ENCODE measurements around the gene DFFA. TPM values are rescaled to one million over a fixed set of nuclear protein-coding genes. Genes with fewer than 3 reads are reported as not detected.

The DFFA gene
- polyA plus RNA-seq, 1 of the 3 experiments (the other 2 are of a cell fraction): 42.3 TPM

DNA sequence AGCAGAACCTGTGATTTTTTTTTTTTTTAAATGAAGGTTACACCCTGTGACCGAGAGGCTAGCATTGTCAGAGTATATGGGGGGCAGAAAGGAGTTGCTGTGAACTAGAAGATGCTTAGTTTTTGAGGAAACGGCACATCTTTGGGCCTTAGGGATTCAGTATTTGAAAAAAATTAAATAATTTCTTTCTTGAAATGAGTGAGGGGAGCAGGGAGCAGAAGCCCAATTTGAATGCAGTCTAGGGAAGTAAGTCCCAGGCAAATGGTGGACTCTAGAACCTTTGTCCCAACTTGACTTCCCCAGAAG is 45.3 kb upstream of the DFFA start:
- peaks cover 30 to 38% of the 10 kb centered on the region in 2 experiments; a peak in 3 of 4 replicates for H3K4me1 ChIP-seq (ENCODE audit: control insufficient read depth in 1 of 2, insufficient read depth in 2 of 2, low read depth in 1 of 2, low read length in 1 of 2)
- no peak overlapping the region for H3K4me3 ChIP-seq (ENCODE audit: low read depth in 2 of 2, low read length in 1 of 2)
- H3K79me2 ChIP-seq (ENCODE audit: insufficient read depth): peaks cover 60% of the 10 kb centered on the region
- no peaks in the 10 kb centered on the region for H3F3A ChIP-seq (replicated peaks; ENCODE audit: insufficient read depth)
- H3K36me3 ChIP-seq (replicated peaks in 1 of 2; ENCODE audit: control insufficient read depth in 1 of 2, insufficient read depth in 2 of 2, low read length in 1 of 2): no peaks in the 10 kb centered on the region
- DNase-seq: no peak
- no peak overlapping the region for H3K9ac ChIP-seq
- ChIA-PET POLR2A (no interaction called here), CTCF (interaction anchor here (0.7 to 3.0 kb wide), 4 partner anchors 10 to 704 kb away, joined by 3 to 9 read pairs (median 6); no protein-coding TSS in a partner anchor)
- H2AFZ ChIP-seq (ENCODE audit: low read depth): no peak overlapping the region
- H3K9me3 ChIP-seq: no peaks in the 10 kb centered on the region
- H3K9me2 ChIP-seq: no peaks in the 10 kb centered on the region
- no peaks in the 10 kb centered on the region; the same call in 1 of the 2 replicates for H4K20me1 ChIP-seq (ENCODE audit: insufficient read depth)
- H3K27me3 ChIP-seq (ENCODE audit: insufficient read depth): no peaks in the 10 kb centered on the region
- 98% methylated on average over 2 of the region's 2 CpGs for WGBS (ENCODE audit: low lambda C conversion rate)
- H3K4me2 ChIP-seq: no peak overlapping the region
- H3K27ac ChIP-seq (ENCODE audit: low read depth in 2 of 2, low read length in 1 of 2): no peak overlapping the region
- no peak for TF ChIP-seq YY1 (IDR thresholded peaks at IDR 0.05; ENCODE audit: low read depth)
- TF ChIP-seq TCF12 (IDR thresholded peaks at IDR 0.05): no peak
- no peak for TF ChIP-seq RAD21 (IDR thresholded peaks at IDR 0.05; ENCODE audit: low read length)
- no peak for TF ChIP-seq EZH2phosphoT487 (IDR thresholded peaks at IDR 0.05; ENCODE audit: borderline replicate concordance, low read depth)
- no peak for TF ChIP-seq POLR2AphosphoS5 (IDR thresholded peaks at IDR 0.05; ENCODE audit: low read depth, low read length)
- no peak for TF ChIP-seq RCOR1 (IDR thresholded peaks at IDR 0.05; ENCODE audit: low read length)
- no peak for TF ChIP-seq NRF1 (IDR thresholded peaks at IDR 0.05; ENCODE audit: low read depth, low read length)
- TF ChIP-seq FOSL2 (IDR thresholded peaks at IDR 0.05; ENCODE audit: borderline replicate concordance, low read depth): no peak

GRCh38 chr1:10516925-10517676 is 44.8 kb upstream of the DFFA start:
- POLR2A ChIA-PET: no interaction called here
- Histone ChIP-seq H2AFZ (ENCODE audit: low read depth) (no peak overlapping the region), H3K4me3 (ENCODE audit: low read depth in 2 of 2, low read length in 1 of 2) (no peak overlapping the region), H3K4me2 (no peak overlapping the region), H3K9me2 (no peaks in the 10 kb centered on the region), H3F3A (replicated peaks; ENCODE audit: insufficient read depth) (peaks cover under 1% of the 10 kb centered on the region), H3K4me1 (ENCODE audit: control insufficient read depth in 1 of 2, insufficient read depth in 2 of 2, low read depth in 1 of 2, low read length in 1 of 2) (peaks cover 28 to 37% of the 10 kb centered on the region in 2 experiments; a peak in 3 of 4 replicates), H3K27ac (ENCODE audit: low read depth in 2 of 2, low read length in 1 of 2) (no peak overlapping the region), H3K9me3 (no peaks in the 10 kb centered on the region), H3K27me3 (ENCODE audit: insufficient read depth) (no peaks in the 10 kb centered on the region), H3K9ac (no peak overlapping the region), H4K20me1 (ENCODE audit: insufficient read depth) (no peaks in the 10 kb centered on the region; the same call in 1 of the 2 replicates), H3K36me3 (replicated peaks in 1 of 2; ENCODE audit: control insufficient read depth in 1 of 2, insufficient read depth in 2 of 2, low read length in 1 of 2) (no peaks in the 10 kb centered on the region), H3K79me2 (ENCODE audit: insufficient read depth) (peaks cover 65% of the 10 kb centered on the region)
- 97% methylated on average over 8 of the region's 8 CpGs for WGBS (ENCODE audit: low lambda C conversion rate)
- CTCF ChIA-PET: interaction anchor here (0.7 to 3.0 kb wide), 6 partner anchors 10 to 705 kb away, joined by 3 to 9 read pairs (median 4); no protein-coding TSS in a partner anchor
- no peak for DNase-seq
- TF ChIP-seq PBX3 (IDR thresholded peaks at IDR 0.05) (no peak), TEAD4 (IDR thresholded peaks at IDR 0.05; ENCODE audit: borderline replicate concordance, insufficient read depth) (no peak), JUND (IDR thresholded peaks at IDR 0.05) (no peak), EZH2phosphoT487 (IDR thresholded peaks at IDR 0.05; ENCODE audit: borderline replicate concordance, low read depth) (no peak), RFX5 (IDR thresholded peaks at IDR 0.05; ENCODE audit: low read length) (no peak), SMC3 (IDR thresholded peaks at IDR 0.05; ENCODE audit: low read depth, low read length) (no peak), TAF1 (IDR thresholded peaks at IDR 0.05; ENCODE audit: borderline replicate concordance, low read depth, low read length) (no peak), GATA2 (CRISPR knock-in tag; IDR thresholded peaks at IDR 0.05) (no peak), FOXM1 (IDR thresholded peaks at IDR 0.05; ENCODE audit: low read depth) (no peak)
- TF ChIP-seq, protein P1, sequence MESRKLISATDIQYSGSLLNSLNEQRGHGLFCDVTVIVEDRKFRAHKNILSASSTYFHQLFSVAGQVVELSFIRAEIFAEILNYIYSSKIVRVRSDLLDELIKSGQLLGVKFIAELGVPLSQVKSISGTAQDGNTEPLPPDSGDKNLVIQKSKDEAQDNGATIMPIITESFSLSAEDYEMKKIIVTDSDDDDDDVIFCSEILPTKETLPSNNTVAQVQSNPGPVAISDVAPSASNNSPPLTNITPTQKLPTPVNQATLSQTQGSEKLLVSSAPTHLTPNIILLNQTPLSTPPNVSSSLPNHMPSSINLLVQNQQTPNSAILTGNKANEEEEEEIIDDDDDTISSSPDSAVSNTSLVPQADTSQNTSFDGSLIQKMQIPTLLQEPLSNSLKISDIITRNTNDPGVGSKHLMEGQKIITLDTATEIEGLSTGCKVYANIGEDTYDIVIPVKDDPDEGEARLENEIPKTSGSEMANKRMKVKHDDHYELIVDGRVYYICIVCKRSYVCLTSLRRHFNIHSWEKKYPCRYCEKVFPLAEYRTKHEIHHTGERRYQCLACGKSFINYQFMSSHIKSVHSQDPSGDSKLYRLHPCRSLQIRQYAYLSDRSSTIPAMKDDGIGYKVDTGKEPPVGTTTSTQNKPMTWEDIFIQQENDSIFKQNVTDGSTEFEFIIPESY (IDR thresholded peaks at IDR 0.05; ENCODE audit: borderline replicate concordance, low read depth): no peak

Data from SK-N-SH (cell line).